Psoas muscle (tissue), 8 donors: ENCODE results near the gene ENTHD1. TPM values are rescaled to one million over a fixed set of nuclear protein-coding genes. Genes with fewer than 3 reads are reported as not detected.

Experiments used
- ATAC-seq, 4 donors: fragments of 200-7000 bp; cut with Tn5 transposase; one replicate each; pipeline ENCODE4 v1.9.1; 2020; ENCODE audit warnings: moderate library complexity in 3 of 4, mild to moderate bottlenecking in 2 of 4
- DNase-seq, 2 donors: peaks; one replicate each; pipeline ENCODE4 v3.0.0-alpha.2; 2020
- H3K27ac ChIP-seq: fragments of 200-600 bp; one replicate; pipeline ENCODE4 v1.8.0; 2022
- H3K27me3 ChIP-seq, 3 donors: fragments of 200-600 bp in 1 of 3; one replicate each; pipeline versions ENCODE4 v1.6.1 to v1.8.0; 2013 to 2022; ENCODE audit warnings: low read length in 2 of 3, mild to moderate bottlenecking in 2 of 3, moderate library complexity in 1 of 3; ENCODE audit not compliant: insufficient read depth in 3 of 3
- H3K36me3 ChIP-seq, 2 donors: fragments of 200-600 bp in 1 of 2; one replicate each; pipeline versions ENCODE4 v1.6.1 to v1.8.0; 2013 to 2022; ENCODE audit warnings: low read depth in 1 of 2, mild to moderate bottlenecking in 1 of 2, moderate library complexity in 1 of 2; ENCODE audit not compliant: insufficient read depth in 1 of 2
- H3K4me1 ChIP-seq: fragments of 200-600 bp; one replicate; pipeline ENCODE4 v1.8.0; 2022
- H3K4me3 ChIP-seq: fragments of 200-600 bp; one replicate; pipeline ENCODE4 v1.8.0; 2022; ENCODE audit warnings: mild to moderate bottlenecking
- H3K9me3 ChIP-seq: fragments of 200-600 bp; one replicate; pipeline ENCODE4 v1.8.0; 2022
- CTCF ChIP-seq: fragments of 200-600 bp; IDR thresholded peaks from one replicate; pipeline ENCODE4 v1.8.0; 2022; ENCODE audit warnings: antibody characterized with exemption
- WGBS, 3 donors: extraction: QIAGEN DNeasy Blood & Tissue Kit; methylation state at CpG; one replicate each; pipeline versions ENCODE4 v1.1.6 to v1.1.7; 2013; 5-methylcytosine and 5-hydroxymethylcytosine counted together
- intact Hi-C, 2 donors: fragments of 100-400 bp; cut with DNase I; formaldehyde crosslinking; loops; one replicate each; pipeline versions ENCODE4 v1.11.0 to v1.14.2; 2022
- polyA plus RNA-seq, 3 donors: library from polyadenylated mRNA; stranded (reverse); fragments of 200-250 nt; gene quantifications; one replicate each; pipeline ENCODE4 v1.2.3, GENCODE V29; 2013
- total RNA-seq, 4 donors: library from RNA; stranded (reverse); fragmentation: NEBNext Ultra II Directional in 2 of 4; extraction: Animal tissue kit (Norgen Biotek cat#: 25700) in 2 of 4; gene quantifications; one replicate each; pipeline versions ENCODE4 v1.2.1 to v1.2.4, GENCODE V29; 2021 to 2023
- donor health status: healthy with polysubstance abuse.
- donor health status: DM: no; HTN: no; CAD: no; lungs with moderate emphysema.
- donor health status: Bipolar disorder and iron deficiency.
- donor health status: healthy.
- donor health status: DM: yes; HTN: yes; CAD: no.
- donor health status: DM: no; HTN: no; CAD: no.
- donor health status: DM: no; HTN: no; CAD: no.
- donor health status: DM: yes; HTN: yes; CAD: no.

The ENTHD1 gene
- total and polyA plus RNA-seq, 7 donors: not detected

GRCh38 chr22:39733191-39733590, 160.4 kb downstream of the ENTHD1 start:
- WGBS, 3 donors: 66 to 80% (median 77%) methylated on average over 2 of the region's 2 CpGs
- DNase-seq (no peak), ATAC-seq (no peak)
- H3K27ac ChIP-seq: no peak overlapping the region
- intact Hi-C loops: no loop called here
- H3K9me3 ChIP-seq: no peaks in the 10 kb centered on the region
- H3K36me3 ChIP-seq: no peaks in the 10 kb centered on the region
- H3K4me1 ChIP-seq: no peaks in the 10 kb centered on the region
- H3K4me3 ChIP-seq: no peak overlapping the region
- peaks cover 0 to 53% (median 0%) of the 10 kb centered on the region in 3 donors for H3K27me3 ChIP-seq
- TF ChIP-seq CTCF: no peak

DNA sequence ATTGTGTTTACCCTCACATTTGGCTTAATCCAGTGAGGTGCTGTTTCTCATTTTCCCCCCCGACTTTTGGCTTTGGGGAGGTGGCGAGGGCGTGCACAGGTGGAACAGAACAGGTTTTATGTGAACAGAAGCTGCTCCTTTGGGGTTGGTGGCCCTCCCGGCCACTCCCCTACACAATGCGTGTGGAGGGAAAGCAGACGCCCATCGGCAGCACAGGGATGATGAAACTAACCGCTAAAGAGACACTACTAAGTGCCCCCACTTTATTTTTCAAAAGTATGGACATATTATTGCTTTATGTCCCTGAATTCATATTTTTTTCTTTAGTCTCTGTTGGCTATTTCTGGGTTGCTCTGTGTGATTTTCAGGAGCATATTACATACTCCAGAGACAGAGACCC, 160.9 kb downstream of the ENTHD1 start:
- intact Hi-C loops: no loop called here
- 79 to 86% (median 86%) methylated on average over 8 of the region's 8 CpGs for WGBS, 3 donors
- H3K27ac ChIP-seq: no peak overlapping the region
- peaks cover 0 to 51% (median 0%) of the 10 kb centered on the region in 3 donors for H3K27me3 ChIP-seq
- no peaks in the 10 kb centered on the region for H3K4me1 ChIP-seq
- H3K9me3 ChIP-seq: no peaks in the 10 kb centered on the region
- H3K4me3 ChIP-seq: no peak overlapping the region
- no peak for TF ChIP-seq CTCF
- no peak for DNase-seq
- ATAC-seq: no peak
- no peaks in the 10 kb centered on the region for H3K36me3 ChIP-seq

GRCh38 chr22:39731881-39732555, 161.5 kb downstream of the ENTHD1 start:
- ATAC-seq (no peak), DNase-seq (no peak)
- intact Hi-C loops: no loop called here
- H3K4me3 ChIP-seq: no peak overlapping the region
- H3K27ac ChIP-seq: no peak overlapping the region
- H3K4me1 ChIP-seq: no peaks in the 10 kb centered on the region
- WGBS, 3 donors: 53 to 57% (median 54%) methylated on average over 12 of the region's 12 CpGs
- no peaks in the 10 kb centered on the region for H3K9me3 ChIP-seq
- no peaks in the 10 kb centered on the region for H3K36me3 ChIP-seq
- peaks cover 0 to 56% (median 0%) of the 10 kb centered on the region in 3 donors for H3K27me3 ChIP-seq
- no peak for TF ChIP-seq CTCF

- no peaks in the 10 kb centered on the region for H3K4me1 ChIP-seq
- WGBS, 3 donors: 81 to 82% (median 82%) methylated on average over 5 of the region's 5 CpGs
- no peak for TF ChIP-seq CTCF
- no peaks in the 10 kb centered on the region for H3K36me3 ChIP-seq
- H3K9me3 ChIP-seq: no peaks in the 10 kb centered on the region
- intact Hi-C loops: no loop called here
- ATAC-seq: no peak
- no peak overlapping the region for H3K4me3 ChIP-seq
- no peak overlapping the region for H3K27ac ChIP-seq
- no peak for DNase-seq
- H3K27me3 ChIP-seq: peaks cover 0 to 55% (median 0%) of the 10 kb centered on the region in 3 donors
These were observed 162.1 kb downstream of the ENTHD1 start for GRCh38 chr22:39731481-39731880.
